CD4-positive, alpha-beta T cell treated with Interleukin-6 for 4 hours (primary cell): ENCODE data around the gene TTC34.
A peak's percentile ranks its signal among the peaks of the same experiment; 100 is the strongest.

Experiments
- DNase-seq: peaks from one replicate; pipeline ENCODE4 v3.0.0-alpha.2; 2020; ENCODE audit warnings: mixed read lengths

Gene TTC34

GRCh38 chr1:2828586-2829250 is 27.2 kb upstream of the TTC34 start:
- no peak for DNase-seq

- DNase-seq, result no peak
Measured at GRCh38 chr1:2826736-2827292, 25.3 kb upstream of the TTC34 start.

- DNase-seq, result no peak
Measured at GRCh38 chr1:2826316-2826715, 24.8 kb upstream of the TTC34 start.

DNA sequence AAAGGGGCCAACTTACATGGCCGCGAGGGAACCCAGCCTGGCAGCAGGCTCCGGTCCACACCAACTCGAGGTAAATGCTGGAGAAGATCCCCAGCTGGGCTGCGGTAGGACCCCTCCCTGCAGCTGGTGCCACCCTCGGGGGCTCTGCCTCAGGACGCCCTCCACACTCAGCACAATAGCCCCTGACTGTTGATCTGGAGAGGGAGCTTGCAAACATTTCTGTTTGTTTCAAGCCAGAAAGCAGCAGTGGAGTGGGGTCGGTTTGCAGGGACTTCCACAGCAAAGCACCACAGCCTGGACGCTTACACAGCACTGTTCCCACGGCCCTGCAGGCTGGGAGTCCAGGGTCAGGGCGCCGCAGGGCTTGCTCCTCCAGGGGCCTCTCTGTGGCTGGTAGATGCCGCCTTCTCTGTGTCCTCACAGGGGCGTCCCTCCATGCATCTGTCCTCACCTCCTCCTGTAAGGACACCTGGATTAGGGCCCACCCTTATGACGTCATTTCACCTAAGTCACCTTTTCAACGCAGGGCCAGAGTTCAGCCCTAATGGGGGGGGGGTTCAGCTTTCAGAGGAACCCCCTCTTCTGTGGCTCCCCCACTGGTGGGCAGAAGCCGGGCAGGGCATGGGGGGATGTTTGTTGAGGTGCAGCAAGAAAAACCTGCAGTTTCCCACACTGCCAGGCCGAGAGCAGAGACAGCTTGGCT is 24.1 kb upstream of the TTC34 start:
- DNase-seq, result no peak

- no peak for DNase-seq
Measured at GRCh38 chr1:2824999-2825398, 23.5 kb upstream of the TTC34 start.

DNA sequence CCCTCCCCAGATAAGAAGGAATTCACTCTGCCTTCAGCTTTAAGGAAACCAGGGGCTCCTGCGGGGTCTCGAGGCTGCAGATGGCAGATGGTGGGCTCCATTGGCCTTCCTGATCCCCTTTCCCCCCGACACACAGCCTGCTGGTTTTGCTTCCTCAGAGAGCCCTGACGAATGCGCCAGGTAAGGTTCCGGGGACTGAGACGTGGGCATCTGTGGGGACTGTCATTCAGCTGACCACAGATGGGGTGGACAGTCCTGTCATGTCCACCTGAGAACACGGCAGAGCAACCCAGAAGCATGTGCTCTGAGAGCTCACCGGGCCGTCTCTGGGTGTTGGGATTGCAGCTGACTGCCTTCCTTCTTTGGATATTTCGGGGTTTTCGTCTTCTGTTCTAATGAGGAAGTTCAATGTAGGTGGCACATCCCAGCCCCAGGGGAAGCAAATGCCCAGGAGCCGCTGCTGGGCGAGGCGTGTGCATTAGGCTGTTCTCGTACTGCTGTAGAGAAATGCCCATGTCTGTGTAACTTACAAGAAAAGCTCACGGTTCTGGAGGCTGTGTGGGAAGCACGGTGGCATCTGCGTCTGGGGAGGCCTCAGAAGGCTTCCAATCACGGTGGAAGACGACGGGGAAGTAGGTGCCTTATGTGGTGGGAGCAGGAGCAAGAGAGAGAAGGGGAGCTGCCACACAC is 22.6 kb upstream of the TTC34 start:
- no peak for DNase-seq

- DNase-seq, result no peak
Measured at GRCh38 chr1:2822621-2823145, 21.2 kb upstream of the TTC34 start.

DNA sequence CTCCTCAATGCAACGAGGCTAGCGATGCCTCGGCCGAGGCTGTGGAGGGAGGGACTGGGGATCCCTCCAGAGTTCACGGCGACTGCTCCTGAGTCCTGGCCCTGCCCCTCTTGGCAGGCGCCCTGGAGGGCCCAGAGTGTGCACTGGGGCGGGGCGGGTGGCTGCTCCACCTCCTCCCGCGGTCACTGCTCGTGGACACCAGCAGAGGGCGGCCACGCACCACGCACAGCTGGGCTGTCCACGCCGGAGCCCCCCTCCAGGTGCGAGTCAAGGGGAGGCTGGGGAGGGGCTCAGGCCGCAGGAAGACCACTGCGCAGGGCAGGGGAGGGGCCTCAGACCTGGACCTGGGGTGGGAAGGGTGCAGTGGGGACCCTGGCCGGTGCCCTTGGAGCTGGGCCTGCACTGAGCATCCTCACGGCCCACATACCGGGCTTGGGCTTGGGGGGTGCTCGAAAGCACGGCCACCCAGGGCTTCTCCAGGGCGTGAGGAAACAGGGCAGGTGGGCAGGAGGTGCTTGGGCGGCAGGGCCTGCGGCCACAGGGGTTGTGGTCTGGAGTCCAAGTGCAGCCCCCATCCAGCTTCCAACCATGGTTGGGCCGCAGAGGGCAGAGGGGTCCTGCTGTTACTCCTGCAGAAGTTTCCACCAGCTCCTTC is 20.6 kb upstream of the TTC34 start:
- peak; percentile 65 for DNase-seq

DNA sequence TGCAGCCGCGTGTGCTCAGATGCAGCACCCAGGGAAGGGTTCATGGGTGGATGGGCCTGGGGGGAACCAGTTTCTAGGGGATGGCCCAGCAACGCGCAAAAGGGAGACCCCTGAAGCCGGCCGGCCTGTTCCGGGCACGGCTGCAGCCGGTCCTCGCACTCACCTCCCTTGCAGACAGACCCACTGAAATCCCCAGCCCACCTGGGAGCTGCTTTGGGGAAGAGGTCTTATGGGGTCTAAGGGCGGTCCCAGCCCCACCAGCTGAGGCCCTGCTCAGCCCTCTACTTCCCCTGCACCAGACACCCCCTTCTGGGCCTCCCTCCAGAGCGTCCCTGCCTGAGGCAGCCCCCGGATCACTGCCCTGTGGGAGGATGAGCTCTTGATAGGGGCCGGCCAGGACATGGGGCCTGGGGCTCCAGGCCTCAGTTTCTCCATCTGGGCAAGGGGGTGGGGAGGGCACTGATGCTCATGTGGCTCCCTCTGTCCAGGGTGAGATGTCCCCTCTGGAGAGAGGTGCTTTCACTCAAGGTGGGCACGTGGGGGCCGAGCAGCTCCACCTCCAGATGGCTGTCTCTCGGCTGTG is 20.0 kb upstream of the TTC34 start:
- no peak for DNase-seq

- no peak for DNase-seq
Measured at GRCh38 chr1:2820731-2821372, 19.4 kb upstream of the TTC34 start.

DNA sequence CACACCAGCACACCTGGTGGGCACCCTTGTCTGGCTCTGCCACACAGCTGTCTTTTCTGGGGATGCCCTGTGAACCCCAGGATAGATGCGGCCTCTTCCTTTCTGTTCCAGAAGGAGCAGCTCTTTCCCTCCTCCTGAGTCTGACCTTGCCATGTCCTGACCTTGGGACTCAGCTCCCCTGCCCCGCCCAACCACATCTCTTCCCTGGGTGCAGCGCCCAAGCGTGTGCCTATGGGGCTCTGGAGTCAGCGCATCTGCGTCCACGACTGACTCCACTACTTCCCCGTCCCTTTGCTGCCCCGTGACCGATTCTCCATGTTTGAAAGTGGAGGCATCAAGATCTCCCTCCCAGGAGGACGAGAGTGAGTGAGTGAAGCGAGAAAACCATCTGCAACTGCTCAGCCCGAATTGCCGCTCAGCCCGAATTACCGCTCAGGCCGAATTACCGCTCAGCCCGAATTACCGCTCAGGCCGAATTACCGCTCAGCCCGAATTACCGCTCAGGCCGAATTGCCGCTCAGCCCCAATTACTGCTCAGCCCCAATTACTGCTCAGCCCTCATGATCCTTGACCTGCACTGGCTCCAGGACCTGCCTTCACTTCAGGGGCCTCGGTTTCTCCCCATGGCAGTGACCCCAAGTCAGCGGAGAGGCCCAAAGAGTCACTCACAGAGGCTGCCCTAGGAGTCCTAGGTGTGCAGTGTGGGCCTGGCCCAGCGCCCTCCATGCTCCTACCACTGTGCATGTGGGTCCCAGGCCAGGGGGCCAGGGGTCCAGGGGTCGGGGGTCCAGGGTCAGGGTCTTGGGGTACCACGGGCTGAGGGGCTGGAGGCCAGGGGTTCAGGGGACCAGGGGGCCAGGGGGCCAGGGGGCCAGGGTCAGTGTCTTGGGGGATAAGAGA is 18.6 kb upstream of the TTC34 start:
- no peak for DNase-seq

DNA sequence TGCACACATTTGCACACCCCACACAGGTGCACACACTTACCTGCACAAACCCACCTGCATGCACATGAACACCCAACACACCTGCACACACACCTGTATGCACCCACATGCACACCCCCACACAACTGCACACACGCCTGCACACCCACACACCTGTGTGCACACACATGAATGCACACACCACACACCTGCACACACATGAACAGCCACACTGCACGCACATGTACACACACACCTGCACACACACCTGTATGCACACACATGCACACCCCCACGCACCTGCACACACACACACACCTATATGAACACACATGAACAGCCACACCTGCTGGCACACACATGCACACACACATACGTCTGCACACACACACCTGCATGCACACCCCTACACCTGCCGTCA is 17.9 kb upstream of the TTC34 start:
- DNase-seq, result no peak

GRCh38 chr1:2817784-2818564 is 16.5 kb upstream of the TTC34 start:
- DNase-seq, result no peak

DNA sequence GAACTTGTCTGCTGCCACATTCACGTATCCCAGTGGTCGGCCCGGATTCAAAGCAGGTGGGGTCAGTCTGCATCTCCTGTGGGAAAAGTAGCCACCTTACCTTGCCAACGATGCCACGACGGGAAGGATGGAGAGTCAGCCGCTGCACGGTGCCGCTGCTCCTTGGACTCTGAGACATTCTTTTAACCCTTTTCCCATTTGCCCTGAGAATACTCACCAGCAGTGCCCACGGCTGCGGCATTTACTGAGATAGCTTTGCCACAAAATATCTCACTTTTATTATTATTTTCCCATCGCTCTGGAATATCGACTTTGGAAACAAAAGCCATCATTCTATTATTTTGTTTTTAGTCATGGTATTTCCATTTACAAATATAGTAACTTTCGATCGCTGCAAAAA is 15.3 kb upstream of the TTC34 start:
- no peak for DNase-seq

- DNase-seq, result no peak
Measured at GRCh38 chr1:2815551-2815950, 14.1 kb upstream of the TTC34 start.

DNA sequence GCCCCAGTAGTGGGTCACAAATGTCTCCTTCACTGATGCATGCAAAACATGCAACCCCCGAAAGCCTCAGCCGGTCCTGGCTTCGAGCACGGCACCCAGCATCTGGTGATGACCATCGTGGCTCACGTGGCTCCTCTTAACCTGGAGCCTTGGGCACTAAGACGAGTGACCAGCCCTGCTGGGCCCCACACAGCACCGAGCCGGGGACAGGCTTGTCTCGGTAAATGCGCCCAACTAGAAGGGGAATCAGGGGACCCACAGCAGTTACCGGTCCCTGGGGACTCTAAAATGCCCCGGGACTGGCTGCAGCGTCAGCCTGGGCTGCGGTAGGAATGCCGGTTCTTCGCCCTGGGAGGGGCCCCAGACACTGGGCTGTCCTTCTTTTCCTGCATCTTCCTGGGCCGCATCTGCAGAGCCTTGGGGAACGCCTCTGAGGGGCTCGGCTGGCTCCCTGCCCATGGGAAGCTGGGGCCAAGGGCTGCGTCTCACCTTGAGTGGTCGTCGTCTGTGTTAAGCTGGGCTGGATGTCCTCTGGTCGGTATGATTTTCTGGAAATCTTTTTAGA is 13.1 kb upstream of the TTC34 start:
- no peak for DNase-seq

DNA sequence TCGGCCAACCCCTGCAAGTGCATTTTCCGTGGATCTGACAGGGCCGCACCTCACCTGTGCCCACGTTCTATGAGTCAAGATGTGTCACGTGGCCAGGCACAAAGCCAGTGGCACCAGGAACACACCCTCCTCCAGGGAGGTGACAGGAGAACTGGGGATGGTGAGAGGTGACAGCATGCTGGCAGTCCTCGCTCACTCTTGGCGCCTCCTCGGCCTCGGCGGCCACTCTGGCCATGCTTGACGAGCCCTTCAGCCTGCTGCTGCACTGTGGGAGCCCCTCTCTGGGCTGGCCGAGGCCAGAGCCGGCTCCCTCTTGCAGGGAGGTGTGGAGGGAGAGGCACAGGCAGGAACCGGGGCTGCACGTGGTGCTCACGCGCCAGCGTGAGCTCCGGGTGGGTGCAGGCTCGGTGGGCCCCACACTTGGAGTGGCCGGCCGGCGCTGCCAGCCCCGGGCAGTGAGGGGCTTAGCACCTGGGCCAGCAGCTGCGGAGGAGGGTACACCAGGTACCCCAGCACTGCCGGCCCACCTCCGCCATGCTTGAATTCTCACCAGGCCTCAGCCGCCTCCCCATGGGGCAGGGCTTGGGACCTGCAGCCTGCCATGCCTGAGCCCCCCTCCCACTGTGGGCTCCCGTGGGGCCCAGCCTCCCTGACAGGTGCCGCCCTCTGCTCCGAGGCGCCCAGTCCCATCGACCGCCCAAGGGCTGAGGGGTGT is 11.6 kb upstream of the TTC34 start:
- no peak for DNase-seq

DNA sequence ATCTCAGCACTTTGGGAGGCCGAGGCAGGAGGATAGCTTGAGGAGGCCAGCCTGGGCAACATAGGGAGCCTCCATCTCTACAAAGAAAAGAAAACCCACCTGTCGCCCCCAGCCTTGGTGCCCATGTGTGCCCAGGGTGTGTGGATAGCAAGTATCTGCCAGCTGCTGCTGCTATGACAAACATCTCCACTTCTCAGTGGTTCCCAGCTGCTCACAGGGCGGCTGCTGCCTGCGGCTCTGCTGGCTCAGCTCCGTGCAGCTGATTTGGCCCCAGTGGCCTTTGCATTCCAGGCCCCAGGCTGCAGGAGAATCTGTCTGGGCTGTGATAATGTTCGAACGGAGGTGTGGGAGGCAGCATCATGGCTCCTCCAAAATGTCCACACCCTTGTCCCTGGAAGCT is 10.6 kb upstream of the TTC34 start:
- DNase-seq, result no peak

DNA sequence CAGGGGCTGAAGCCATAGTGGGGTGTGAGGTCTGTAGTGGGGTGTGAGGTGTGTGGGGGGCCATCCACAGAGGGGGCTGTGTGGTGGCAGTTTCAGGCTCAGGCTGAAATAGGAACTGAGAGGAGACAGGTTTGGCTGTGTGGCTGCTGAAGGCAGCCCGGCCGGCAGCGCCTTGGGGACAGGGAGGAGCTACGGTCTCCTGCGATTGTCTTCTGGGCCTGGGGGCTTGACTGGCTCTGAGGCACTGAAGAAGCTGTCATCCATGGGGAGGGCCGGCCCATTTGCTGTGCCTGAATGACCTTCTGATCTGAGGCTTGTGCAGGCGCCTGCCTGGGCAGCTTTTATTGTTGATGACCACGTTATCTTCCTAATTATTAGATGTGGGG is 10.0 kb upstream of the TTC34 start:
- DNase-seq, result no peak
